WTC11 (cell line): Measurements from ENCODE around the gene ADAM12. TPM values are rescaled to one million over a fixed set of nuclear protein-coding genes. Genes with fewer than 3 reads are reported as not detected.

Experiments
- ATAC-seq: fragments of 200-7000 bp; cut with Tn5 transposase; 2 replicates; pipeline ENCODE4 v1.10.0; 2021; ENCODE audit warnings: mild to moderate bottlenecking, moderate library complexity
- CTCF ChIA-PET: fragments of 300-600 bp; sonication (Branson Sonifier 250); formaldehyde crosslinking; loops from one replicate; lab custom pipeline; 2021; ENCODE audit warnings: antibody characterized with exemption; lab: Charles Lee
- POLR2A ChIA-PET: fragments of 350-600 bp; sonication (Branson Sonifier 250); formaldehyde crosslinking; loops from one replicate; lab custom pipeline; 2021; ENCODE audit warnings: antibody characterized with exemption; lab: Charles Lee
- DNase-seq: peaks from one replicate; pipeline ENCODE4 v3.0.0; 2021; ENCODE audit warnings: low spot score
- H3K27ac Mint-ChIP-seq: 2 replicates; pipeline ENCODE4 v1.8.0; 2021; ENCODE audit warnings: mixed read lengths
- H3K27me3 Mint-ChIP-seq: 2 replicates; pipeline ENCODE4 v1.8.0; 2021; ENCODE audit warnings: low read depth, mild to moderate bottlenecking, moderate library complexity, mixed read lengths
- H3K36me3 Mint-ChIP-seq: 2 replicates; pipeline ENCODE4 v1.8.0; 2021; ENCODE audit warnings: mixed read lengths
- H3K4me1 Mint-ChIP-seq: 2 replicates; pipeline ENCODE4 v1.8.0; 2022; ENCODE audit warnings: mixed read lengths
- H3K4me3 Mint-ChIP-seq: 2 replicates; pipeline ENCODE4 v1.8.0; 2021; ENCODE audit warnings: mild to moderate bottlenecking, moderate library complexity, mixed read lengths
- H3K9me3 Mint-ChIP-seq: 2 replicates; pipeline ENCODE4 v1.8.0; 2021; ENCODE audit warnings: mixed read lengths
- ATF3 ChIP-seq: sonication (generic); formaldehyde crosslinking; conservative IDR thresholded peaks from 2 replicates; pipeline ENCODE4 v1.8.1; 2022; ENCODE audit warnings: mild to moderate bottlenecking, missing genetic modification reagents
- GABPB1 ChIP-seq: sonication (generic); formaldehyde crosslinking; IDR thresholded peaks from 2 replicates; pipeline ENCODE4 v1.8.1; 2023; ENCODE audit warnings: mild to moderate bottlenecking, missing genetic modification reagents
- NR3C1 ChIP-seq: sonication (generic); formaldehyde crosslinking; conservative IDR thresholded peaks from 2 replicates; pipeline ENCODE4 v1.8.1; 2023; ENCODE audit warnings: low read depth, mild to moderate bottlenecking, missing genetic modification reagents
- PRDM15 ChIP-seq: sonication (generic); formaldehyde crosslinking; IDR thresholded peaks from 2 replicates; pipeline ENCODE4 v1.8.0; 2022; ENCODE audit warnings: missing genetic modification reagents
- RELA ChIP-seq: sonication (generic); formaldehyde crosslinking; IDR thresholded peaks from 2 replicates; pipeline ENCODE4 v1.8.1; 2022; ENCODE audit warnings: missing genetic modification reagents, mild to moderate bottlenecking, borderline replicate concordance
- TP53 ChIP-seq: sonication (generic); formaldehyde crosslinking; IDR thresholded peaks from 2 replicates; pipeline ENCODE4 v1.8.1; 2023; ENCODE audit warnings: mild to moderate bottlenecking, missing genetic modification reagents
- ZBTB21 ChIP-seq: sonication (generic); formaldehyde crosslinking; IDR thresholded peaks from 2 replicates; pipeline ENCODE4 v1.8.1; 2023; ENCODE audit warnings: mild to moderate bottlenecking, missing genetic modification reagents, borderline replicate concordance
- ZNF219 ChIP-seq: sonication (generic); formaldehyde crosslinking; IDR thresholded peaks from 2 replicates; pipeline ENCODE4 v1.8.0; 2023; ENCODE audit warnings: missing genetic modification reagents, mild to moderate bottlenecking, borderline replicate concordance
- ZNF396 ChIP-seq: fragments of 250-450 bp; sonication (Bioruptor Pico); IDR thresholded peaks from 2 replicates; pipeline ENCODE4 v1.8.0; 2021; ENCODE audit warnings: mild to moderate bottlenecking, moderate library complexity, borderline replicate concordance
- ZSCAN18 ChIP-seq: fragments of 250-450 bp; sonication (Bioruptor Pico); IDR thresholded peaks from 2 replicates; pipeline ENCODE4 v2.1.2; 2022; ENCODE audit warnings: mild to moderate bottlenecking, moderate library complexity
- total RNA-seq: library from RNA; stranded (reverse); gene quantifications from 3 replicates; pipeline ENCODE4 v1.2.3, GENCODE V29; 2021
- TF ChIP-seq, protein P1 (sequence below): sonication (generic); formaldehyde crosslinking; IDR thresholded peaks from 2 replicates; pipeline ENCODE4 v1.8.0; 2022; ENCODE audit warnings: mild to moderate bottlenecking, missing genetic modification reagents
- TF ChIP-seq, protein P2 (sequence below): fragments of 250-450 bp; sonication (Bioruptor Pico); IDR thresholded peaks from 2 replicates; pipeline ENCODE4 v1.9.0; 2021; ENCODE audit warnings: moderate library complexity, mild to moderate bottlenecking, inconsistent platforms, borderline replicate concordance
- TF ChIP-seq, protein P3 (sequence below): sonication (generic); formaldehyde crosslinking; IDR thresholded peaks from 2 replicates; pipeline ENCODE4 v1.8.0; 2023; ENCODE audit warnings: missing genetic modification reagents
- TF ChIP-seq, protein P4 (sequence below): sonication (generic); formaldehyde crosslinking; IDR thresholded peaks from 2 replicates; pipeline ENCODE4 v1.8.1; 2023; ENCODE audit warnings: mild to moderate bottlenecking, missing genetic modification reagents, moderate library complexity

The ADAM12 gene
- total RNA-seq, 1 experiment from 2014 or later = 0.22 TPM

GRCh38 chr10:126437635-126438406 is 49.5 kb upstream of the ADAM12 start (continued):
- TF ChIP-seq, protein P1, sequence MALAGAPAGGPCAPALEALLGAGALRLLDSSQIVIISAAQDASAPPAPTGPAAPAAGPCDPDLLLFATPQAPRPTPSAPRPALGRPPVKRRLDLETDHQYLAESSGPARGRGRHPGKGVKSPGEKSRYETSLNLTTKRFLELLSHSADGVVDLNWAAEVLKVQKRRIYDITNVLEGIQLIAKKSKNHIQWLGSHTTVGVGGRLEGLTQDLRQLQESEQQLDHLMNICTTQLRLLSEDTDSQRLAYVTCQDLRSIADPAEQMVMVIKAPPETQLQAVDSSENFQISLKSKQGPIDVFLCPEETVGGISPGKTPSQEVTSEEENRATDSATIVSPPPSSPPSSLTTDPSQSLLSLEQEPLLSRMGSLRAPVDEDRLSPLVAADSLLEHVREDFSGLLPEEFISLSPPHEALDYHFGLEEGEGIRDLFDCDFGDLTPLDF = no peak
- TF ChIP-seq ZNF396 (CRISPR knock-in tag) = no peak
- TF ChIP-seq ZNF219 (CRISPR knock-in tag) = no peak

GRCh38 chr10:126434235-126434634 is 46.0 kb upstream of the ADAM12 start:
- H3K4me1 Mint-ChIP-seq = no peaks in the 10 kb centered on the region
- H3K36me3 Mint-ChIP-seq = no peaks in the 10 kb centered on the region
- ATAC-seq (no peak), DNase-seq (no peak)
- CTCF ChIA-PET = no interaction called here
- H3K9me3 Mint-ChIP-seq = peaks cover 7% of the 10 kb centered on the region; the same call in 1 of the 2 replicates
- H3K27me3 Mint-ChIP-seq = no peaks in the 10 kb centered on the region
- H3K27ac Mint-ChIP-seq = no peak overlapping the region
- H3K4me3 Mint-ChIP-seq = no peak overlapping the region
- POLR2A ChIA-PET = no interaction called here
- TF ChIP-seq, protein P2, sequence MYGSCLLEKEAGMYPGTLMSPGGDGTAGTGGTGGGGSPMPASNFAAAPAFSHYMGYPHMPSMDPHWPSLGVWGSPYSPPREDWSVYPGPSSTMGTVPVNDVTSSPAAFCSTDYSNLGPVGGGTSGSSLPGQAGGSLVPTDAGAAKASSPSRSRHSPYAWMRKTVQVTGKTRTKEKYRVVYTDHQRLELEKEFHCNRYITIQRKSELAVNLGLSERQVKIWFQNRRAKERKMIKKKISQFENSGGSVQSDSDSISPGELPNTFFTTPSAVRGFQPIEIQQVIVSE (CRISPR knock-in tag) = no peak
- no peak for TF ChIP-seq ZBTB21 (CRISPR knock-in tag)
- TF ChIP-seq, protein P3, sequence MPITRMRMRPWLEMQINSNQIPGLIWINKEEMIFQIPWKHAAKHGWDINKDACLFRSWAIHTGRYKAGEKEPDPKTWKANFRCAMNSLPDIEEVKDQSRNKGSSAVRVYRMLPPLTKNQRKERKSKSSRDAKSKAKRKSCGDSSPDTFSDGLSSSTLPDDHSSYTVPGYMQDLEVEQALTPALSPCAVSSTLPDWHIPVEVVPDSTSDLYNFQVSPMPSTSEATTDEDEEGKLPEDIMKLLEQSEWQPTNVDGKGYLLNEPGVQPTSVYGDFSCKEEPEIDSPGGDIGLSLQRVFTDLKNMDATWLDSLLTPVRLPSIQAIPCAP (CRISPR knock-in tag) = no peak
- TF ChIP-seq GABPB1 = no peak
- no peak for TF ChIP-seq RELA (CRISPR knock-in tag)

- H3K9me3 Mint-ChIP-seq = peaks cover 4% of the 10 kb centered on the region; the same call in 1 of the 2 replicates
- H3K36me3 Mint-ChIP-seq = no peaks in the 10 kb centered on the region
- DNase-seq = no peak
- H3K27me3 Mint-ChIP-seq = no peaks in the 10 kb centered on the region
- ChIA-PET POLR2A (no interaction called here), CTCF (interaction anchor here (0.6 kb wide), 1 partner anchor 44 kb away, joined by 3 read pairs; no protein-coding TSS in a partner anchor)
- H3K4me3 Mint-ChIP-seq = no peak overlapping the region
- ATAC-seq = no peak
- no peaks in the 10 kb centered on the region for H3K4me1 Mint-ChIP-seq
- TF ChIP-seq, protein P1 = no peak
- TF ChIP-seq ATF3 (CRISPR knock-in tag) (no peak), RELA (CRISPR knock-in tag) (no peak), ZSCAN18 (no peak)
- H3K27ac Mint-ChIP-seq = no peak overlapping the region
Measured at GRCh38 chr10:126433351-126433750, 45.1 kb upstream of the ADAM12 start.

DNA sequence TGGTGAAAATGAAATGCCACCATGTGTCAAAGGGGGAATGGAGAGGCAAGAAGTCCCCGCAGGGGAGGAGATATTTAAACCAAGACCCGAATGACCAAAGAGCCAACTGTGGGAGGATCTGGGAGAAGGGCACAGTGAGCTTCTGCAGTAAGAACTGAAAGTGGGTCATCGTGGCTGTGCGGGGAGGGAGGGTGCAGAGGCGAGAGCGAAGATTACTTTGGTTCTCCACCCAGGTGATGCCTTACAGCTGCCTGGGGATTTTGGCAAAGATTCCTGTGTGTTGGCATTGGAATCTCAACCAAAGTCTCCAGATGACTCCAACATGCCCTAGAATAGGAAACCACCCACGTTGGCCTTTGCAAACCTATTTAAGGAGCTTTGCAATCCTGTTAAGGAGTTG is 44.2 kb upstream of the ADAM12 start:
- H3K4me1 Mint-ChIP-seq = no peaks in the 10 kb centered on the region
- ATAC-seq (no peak), DNase-seq (no peak)
- no peaks in the 10 kb centered on the region for H3K36me3 Mint-ChIP-seq
- CTCF ChIA-PET = no interaction called here
- H3K27ac Mint-ChIP-seq = no peak overlapping the region
- peaks cover 4% of the 10 kb centered on the region; the same call in 1 of the 2 replicates for H3K9me3 Mint-ChIP-seq
- no peak overlapping the region for H3K4me3 Mint-ChIP-seq
- H3K27me3 Mint-ChIP-seq = no peaks in the 10 kb centered on the region
- POLR2A ChIA-PET = no interaction called here
- TF ChIP-seq ZNF396 (CRISPR knock-in tag) (no peak), NR3C1 (no peak), ZBTB21 (CRISPR knock-in tag) (no peak), PRDM15 (no peak), TP53 (no peak)
- TF ChIP-seq, protein P4, sequence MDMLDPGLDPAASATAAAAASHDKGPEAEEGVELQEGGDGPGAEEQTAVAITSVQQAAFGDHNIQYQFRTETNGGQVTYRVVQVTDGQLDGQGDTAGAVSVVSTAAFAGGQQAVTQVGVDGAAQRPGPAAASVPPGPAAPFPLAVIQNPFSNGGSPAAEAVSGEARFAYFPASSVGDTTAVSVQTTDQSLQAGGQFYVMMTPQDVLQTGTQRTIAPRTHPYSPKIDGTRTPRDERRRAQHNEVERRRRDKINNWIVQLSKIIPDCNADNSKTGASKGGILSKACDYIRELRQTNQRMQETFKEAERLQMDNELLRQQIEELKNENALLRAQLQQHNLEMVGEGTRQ = no peak
- TF ChIP-seq, protein P2 (CRISPR knock-in tag) = no peak
